Measurements from ENCODE around the gene FZD7.

FZD7 gene

DNA sequence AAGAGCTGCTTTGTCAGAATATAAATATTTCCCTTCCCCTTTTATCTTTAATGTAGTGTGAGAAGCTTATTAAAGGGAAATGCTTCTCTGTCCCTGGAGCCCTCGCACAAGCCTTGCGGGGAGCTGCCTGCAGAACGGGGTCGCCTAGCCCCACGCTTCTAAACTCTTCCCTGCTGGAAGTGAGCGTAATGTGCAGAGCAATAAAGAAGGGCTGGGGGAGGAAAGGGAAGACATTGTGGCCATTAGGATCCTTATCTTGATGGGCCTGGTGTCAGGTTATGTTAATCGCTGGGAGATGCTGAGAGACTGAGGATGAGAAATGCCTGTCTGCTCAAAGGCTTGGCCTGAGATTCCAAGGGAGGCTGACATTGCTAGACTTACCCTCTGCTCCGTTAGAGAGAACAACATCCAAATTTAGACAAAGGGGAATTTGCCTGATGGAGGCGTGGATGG lies 18.9 kb upstream of the FZD7 start:
- no peak for DNase-seq

DNA sequence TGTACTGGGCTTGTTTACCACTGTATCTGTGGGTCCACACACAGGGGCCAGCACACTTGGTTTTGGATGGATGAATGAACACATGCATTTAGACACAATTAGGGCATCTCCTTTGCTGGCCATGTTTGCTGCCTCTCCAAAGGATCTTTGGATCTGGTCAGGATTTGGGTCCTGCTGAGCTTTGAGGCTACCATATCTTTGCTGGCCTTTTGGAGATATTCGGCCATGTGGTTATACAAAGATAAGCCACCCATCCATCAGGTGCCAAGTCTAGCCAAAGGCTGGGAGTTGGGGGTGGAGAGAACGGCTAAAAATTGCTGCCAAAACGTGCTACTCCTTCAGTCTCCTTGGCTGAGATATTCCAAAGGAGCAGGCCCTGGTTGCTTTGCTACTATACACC lies 18.2 kb upstream of the FZD7 start:
- no peak for DNase-seq

DNA sequence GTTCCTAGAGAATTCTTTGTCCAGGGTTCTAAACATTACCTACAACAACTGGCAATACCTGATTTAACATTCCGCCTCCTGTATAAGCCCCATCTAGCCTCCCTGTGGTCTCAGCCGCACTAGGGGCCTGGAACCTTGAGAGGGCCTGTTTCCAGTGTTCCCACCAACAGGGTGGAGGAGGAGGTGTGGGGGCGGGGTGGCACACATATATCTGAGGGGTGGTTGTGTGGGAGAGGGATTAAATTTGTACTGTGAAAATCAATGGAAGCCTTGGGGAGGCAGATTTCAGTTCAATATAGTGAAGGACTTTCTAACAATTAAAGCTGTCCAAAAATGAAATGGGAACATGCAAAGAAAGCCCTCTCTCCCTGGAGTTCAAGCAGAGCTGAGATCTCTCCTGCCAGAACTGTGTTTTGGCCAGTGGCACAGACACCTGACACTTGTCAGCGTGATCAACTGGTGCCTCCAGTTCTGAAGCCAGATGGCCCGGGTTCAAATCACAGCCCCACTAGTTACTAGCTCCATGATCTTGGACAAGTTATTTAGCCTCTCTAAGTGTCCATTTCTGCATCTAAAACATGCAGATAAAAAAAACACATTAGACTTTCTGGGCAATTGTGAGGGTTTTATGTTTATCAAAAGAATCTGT lies 17.0 kb upstream of the FZD7 start:
- DNase-seq: no peak

DNA sequence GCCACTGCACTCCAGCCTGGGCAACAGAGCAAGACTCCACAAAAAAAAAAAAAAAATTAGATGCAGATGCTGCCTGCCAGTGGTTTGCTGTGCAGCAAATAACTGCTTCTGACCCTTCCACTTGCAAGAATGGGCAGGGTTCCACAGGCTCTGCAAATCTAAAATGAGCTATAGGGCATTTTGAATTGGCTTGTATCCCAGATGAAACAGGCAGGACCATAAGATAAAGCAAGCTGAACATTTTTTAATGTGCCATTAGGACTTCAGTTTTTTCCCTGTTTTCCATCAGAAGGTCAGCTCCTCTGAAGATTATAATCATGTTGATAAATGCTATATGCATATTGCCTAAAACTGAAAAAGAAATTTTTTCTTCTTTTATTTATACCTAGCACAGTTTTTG lies 15.7 kb upstream of the FZD7 start:
- no peak for DNase-seq

DNA sequence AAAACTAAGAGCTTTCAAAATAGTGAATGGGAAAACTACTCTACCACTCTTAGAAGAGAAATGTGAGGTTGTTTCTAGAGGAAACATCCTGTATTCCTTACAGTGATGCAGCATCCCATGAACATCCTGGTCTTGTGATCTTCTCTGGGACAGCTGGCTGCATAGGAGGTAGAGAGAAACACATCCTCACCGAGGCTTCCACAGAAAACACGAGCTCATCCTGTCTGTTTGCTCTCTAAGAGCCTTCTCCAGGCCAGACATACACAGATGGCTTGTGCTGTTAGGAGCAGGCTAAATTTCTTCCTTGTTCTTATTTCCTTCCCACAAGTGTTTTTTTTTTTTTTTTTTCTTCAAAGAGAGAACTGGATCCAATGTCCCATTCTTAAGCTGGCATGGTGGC lies 14.7 kb upstream of the FZD7 start:
- DNase-seq: no peak

DNA sequence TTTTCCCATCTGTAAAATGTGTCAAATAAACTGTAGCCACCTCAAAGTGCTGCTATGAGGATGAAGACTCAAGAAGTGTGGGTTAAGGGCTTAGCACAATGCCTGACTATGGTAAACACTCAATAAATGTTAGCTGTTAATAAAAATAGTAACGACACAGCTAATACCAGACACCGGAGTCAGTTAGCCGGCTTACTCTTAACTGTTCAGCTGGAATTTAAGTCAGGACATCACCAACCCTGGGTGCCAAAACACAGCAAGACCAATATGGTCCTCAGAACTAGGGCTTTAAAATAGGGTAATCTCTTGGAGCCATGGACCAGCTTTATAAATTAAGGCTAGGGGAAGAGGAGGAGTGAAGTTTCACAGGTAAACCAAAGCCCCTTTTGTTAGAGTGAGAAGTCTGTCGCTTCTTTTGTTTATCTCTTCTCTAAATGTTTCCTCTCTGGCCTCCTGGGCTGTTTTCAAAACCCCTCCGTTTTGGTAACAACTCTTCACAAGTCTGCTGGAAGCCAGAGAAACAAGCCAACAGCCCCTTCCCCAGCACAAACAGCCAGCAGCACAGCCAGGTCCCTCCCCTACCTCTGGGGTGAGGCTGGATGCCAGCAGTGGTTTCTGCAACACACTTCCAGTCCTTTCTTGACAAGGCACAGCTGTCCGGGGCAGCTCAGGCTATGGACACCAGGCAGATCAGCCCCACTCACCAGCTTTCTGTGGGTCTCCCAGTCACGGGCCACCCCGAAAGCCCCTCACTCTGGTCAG lies 13.8 kb upstream of the FZD7 start:
- no peak for DNase-seq

DNA sequence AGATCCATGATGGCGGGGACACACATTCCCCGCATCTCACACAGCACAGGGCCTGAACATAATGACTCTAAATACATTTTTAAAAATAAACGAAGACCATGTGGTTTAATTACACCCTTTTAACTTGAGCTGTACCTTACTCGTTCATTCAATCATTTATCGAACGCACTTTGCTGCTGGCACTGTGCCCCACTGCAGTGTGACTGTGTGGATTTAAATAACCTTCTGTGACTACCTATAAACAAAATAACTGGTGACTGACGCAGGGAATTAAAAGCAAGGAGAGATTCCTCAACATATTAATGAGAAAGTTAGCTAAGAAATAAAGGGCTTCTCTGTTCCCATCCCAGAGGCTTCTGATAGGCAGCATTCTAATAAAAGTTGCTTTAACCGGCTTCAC lies 10.9 kb upstream of the FZD7 start:
- DNase-seq: no peak

DNA sequence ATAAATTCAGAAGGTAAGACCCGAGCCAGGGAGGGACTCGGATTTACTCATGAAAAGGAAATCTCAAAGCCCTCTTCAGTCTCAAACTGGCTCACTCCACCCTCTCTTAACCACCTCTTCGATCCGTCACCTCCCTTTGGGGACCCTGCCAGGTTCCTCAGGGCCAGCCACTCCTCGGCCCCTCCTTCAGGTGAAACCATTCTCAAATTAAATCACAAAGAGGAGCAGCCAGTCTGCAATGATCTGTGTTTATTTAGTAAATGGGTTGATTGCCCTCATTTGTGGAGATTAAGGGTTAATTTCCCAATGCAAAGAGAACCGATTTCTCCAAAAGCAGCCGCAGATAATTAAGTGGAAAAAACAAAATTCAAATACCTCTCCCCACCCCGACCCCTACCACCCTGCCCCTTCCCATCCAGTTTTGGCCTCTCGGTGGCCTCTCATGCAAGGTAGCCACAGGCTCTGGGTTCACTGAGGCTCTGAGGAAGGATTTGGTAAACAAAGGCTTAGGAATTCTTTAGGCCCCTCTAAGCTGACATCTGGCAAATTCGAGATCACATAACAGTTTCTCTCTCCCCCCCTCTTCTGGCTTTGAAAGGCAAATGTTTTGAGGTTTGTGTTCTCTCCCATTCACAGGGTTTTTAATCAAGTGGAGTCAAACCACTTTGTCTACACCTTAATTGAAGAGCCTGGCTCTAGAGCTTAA lies 10.3 kb upstream of the FZD7 start:
- no peak for DNase-seq

DNA sequence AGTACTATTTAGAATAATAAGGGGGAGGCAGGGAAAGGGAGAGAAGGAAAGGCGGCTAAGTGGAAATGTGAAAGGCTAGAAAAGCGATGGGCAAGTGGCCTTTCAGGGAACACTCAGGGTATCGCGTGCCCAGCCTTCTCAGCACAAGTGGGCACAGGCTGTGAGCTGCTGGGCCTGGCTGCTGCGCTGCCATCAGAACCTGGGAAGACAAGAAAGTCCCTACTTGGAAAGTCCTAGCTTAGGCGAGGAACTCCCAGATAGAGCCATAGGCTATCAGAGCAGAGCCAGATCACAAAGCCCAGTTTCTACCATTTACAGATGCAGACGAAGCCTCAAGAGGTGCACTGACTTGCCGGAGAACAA lies 9.8 kb upstream of the FZD7 start:
- DNase-seq: no peak

DNA sequence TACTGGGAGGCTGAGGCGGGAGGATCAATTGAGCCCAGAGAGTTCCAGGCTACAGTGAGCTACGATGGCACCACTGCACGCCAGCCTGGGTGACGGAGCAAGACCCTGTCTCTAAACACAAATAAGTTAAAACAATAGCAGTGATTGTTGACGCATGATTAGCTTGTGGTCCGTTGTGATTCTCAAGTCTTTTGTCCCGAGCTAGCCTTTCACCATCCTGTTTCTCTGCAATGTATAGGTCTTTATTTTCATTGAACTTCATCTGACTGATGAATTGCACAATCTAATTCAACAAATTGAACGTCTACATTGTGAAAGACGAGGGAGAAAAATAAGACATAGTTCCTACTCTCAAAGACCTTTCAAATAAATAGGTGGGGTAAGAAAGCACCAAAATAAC lies 8.8 kb upstream of the FZD7 start:
- no peak for DNase-seq

DNA sequence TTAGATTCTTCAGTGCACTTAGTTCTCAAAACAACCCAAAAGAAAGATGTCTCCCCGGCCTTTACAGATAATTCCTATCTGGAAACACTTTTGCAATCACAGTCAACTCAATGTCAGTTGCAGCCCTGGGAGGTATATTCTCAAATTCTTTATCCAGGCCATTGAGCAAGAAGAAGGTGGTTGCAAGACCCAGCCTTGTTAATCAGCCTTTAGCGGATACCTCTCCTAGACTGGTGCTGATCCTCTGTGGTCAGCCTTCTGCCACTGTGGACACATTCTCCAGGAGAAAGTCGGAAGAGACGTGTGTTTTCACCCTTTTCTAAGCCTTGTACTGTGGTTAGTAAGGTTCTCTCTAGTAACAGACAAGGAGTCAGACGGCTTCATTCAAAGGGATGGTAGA lies 7.8 kb upstream of the FZD7 start:
- no peak for DNase-seq

DNA sequence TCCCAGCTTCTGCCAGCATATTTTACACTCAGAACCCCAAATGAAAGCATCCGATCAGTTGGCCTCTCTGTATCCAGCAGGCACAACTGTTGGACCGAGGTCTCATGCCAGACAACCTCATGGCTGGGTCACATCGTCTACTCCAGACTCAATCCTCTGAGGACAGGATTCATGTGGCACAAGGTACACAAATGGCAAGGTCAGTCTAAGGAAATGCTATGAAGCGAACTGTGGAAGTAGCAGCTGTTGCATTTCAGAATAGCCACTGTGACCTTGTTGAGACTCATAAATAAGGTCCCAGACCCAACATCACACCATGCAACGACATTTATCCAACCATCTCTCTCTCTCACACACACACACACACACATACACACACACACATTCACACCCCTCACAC lies 7.1 kb upstream of the FZD7 start:
- no peak for DNase-seq

DNA sequence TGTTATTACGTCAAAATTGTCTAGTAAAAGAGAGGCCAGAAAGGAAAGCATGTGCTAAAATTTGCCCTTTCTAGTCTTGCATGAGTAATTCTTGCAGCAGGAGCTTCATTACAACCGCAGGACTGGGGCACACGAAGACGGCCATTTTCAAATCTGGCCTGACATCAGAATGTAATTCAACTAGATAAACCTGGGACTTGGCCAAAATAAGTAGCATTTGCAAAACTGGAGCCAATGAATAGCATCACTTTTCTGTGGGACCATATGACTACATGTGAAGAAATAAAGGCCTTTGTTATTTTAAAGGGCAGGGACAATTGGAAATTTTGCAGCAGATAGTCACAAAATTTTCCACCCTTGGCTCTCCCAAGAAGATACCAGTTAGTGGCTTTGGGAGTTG lies 3.0 kb upstream of the FZD7 start:
- no peak for DNase-seq

DNA sequence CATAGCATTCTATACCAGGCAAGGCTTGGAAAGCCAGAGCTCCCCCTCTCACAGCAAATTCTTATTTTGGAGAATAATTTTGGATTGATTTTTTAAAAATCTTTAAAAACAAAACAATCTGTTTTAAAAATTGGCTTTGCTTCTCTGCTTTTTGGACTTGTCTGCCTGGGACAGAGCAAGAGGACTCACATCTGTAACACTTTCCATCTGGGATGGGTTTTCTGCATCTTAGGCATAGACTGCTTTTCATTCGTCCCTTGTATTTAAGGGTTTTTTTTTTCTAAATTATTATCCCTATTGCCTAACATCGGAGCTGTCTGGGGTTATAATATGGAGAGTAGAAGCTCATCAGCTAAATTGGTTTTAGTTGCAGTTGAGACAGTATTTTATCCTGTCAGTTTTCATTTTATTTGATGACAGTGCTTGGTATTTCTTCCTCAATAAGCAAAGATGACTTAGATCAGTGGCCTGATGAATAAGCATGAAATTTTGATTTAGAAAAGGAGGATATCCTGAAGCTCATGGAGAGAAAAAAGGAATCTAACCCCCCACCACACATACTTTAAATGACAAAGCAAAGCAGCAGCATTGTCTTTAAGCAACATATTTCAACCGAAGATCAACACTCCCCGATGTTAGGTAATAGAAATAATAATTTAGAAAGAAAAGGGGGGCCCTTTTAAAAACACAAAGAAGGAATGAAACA lies 2.3 kb upstream of the FZD7 start:
- no peak for DNase-seq

DNA sequence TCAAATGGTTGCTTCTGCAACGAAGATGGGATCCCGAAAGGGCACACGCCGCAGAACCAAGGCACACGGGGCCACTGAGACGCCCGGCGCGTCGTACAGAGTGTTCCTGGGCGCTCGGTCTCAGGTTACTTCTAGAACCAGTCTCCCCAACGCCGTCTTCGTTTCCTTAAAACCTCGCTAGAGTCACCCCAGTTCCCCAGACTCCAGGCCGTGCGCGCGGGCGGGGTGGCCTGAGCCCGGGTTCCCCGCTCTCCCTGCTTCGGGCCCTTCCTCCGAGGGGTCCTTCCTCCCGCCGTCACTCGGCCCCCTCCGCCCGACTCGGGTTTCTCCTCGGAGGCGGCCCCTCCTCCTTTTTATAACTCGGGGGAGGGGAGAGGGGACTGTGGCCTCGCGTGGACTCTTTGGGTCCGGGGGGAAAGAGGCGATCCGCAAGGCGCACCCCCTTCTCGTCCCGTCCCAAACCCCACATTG lies 774 bp upstream of the FZD7 start:
- peak in 3 of 5 donors; percentile 16 to 33 (median 23) for DNase-seq

DNA sequence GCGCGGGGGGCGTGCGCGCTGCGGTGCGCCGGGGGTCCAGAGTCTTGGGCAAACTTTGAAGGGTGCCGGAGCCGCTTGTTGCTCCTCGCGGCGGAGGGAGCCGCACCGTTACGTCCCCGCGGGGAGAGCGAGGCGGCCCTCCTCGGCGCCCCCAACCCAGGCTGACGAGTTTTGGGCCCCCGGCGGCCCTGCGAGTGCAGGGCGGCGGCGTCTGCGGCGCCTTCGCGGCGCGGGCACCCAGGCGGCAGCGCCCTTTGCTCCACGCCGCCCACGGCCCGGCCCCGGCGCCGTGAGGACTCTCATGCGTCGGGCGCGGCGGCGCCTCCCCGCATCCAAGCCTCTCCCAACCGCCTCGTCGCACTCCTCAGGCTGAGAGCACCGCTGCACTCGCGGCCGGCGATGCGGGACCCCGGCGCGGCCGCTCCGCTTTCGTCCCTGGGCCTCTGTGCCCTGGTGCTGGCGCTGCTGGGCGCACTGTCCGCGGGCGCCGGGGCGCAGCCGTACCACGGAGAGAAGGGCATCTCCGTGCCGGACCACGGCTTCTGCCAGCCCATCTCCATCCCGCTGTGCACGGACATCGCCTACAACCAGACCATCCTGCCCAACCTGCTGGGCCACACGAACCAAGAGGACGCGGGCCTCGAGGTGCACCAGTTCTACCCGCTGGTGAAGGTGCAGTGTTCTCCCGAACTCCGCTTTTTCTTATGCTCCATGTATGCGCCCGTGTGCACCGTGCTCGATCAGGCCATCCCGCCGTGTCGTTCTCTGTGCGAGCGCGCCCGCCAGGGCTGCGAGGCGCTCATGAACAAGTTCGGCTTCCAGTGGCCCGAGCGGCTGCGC lies 814 bp downstream of the FZD7 start:
- DNase-seq: peak in 2 of 5 donors; percentile 9 to 19

DNA sequence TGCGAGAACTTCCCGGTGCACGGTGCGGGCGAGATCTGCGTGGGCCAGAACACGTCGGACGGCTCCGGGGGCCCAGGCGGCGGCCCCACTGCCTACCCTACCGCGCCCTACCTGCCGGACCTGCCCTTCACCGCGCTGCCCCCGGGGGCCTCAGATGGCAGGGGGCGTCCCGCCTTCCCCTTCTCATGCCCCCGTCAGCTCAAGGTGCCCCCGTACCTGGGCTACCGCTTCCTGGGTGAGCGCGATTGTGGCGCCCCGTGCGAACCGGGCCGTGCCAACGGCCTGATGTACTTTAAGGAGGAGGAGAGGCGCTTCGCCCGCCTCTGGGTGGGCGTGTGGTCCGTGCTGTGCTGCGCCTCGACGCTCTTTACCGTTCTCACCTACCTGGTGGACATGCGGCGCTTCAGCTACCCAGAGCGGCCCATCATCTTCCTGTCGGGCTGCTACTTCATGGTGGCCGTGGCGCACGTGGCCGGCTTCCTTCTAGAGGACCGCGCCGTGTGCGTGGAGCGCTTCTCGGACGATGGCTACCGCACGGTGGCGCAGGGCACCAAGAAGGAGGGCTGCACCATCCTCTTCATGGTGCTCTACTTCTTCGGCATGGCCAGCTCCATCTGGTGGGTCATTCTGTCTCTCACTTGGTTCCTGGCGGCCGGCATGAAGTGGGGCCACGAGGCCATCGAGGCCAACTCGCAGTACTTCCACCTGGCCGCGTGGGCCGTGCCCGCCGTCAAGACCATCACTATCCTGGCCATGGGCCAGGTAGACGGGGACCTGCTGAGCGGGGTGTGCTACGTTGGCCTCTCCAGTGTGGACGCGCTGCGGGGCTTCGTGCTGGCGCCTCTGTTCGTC lies 1.7 kb downstream of the FZD7 start:
- peak in 1 of 5 donors; percentile 31 for DNase-seq

DNA sequence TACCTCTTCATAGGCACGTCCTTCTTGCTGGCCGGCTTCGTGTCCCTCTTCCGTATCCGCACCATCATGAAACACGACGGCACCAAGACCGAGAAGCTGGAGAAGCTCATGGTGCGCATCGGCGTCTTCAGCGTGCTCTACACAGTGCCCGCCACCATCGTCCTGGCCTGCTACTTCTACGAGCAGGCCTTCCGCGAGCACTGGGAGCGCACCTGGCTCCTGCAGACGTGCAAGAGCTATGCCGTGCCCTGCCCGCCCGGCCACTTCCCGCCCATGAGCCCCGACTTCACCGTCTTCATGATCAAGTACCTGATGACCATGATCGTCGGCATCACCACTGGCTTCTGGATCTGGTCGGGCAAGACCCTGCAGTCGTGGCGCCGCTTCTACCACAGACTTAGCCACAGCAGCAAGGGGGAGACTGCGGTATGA lies 2.3 kb downstream of the FZD7 start:
- DNase-seq: no peak

DNA sequence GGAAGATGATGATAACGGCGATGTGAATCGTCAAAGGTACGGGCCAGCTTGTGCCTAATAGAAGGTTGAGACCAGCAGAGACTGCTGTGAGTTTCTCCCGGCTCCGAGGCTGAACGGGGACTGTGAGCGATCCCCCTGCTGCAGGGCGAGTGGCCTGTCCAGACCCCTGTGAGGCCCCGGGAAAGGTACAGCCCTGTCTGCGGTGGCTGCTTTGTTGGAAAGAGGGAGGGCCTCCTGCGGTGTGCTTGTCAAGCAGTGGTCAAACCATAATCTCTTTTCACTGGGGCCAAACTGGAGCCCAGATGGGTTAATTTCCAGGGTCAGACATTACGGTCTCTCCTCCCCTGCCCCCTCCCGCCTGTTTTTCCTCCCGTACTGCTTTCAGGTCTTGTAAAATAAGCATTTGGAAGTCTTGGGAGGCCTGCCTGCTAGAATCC lies 3.0 kb downstream of the FZD7 start:
- DNase-seq: no peak

DNA sequence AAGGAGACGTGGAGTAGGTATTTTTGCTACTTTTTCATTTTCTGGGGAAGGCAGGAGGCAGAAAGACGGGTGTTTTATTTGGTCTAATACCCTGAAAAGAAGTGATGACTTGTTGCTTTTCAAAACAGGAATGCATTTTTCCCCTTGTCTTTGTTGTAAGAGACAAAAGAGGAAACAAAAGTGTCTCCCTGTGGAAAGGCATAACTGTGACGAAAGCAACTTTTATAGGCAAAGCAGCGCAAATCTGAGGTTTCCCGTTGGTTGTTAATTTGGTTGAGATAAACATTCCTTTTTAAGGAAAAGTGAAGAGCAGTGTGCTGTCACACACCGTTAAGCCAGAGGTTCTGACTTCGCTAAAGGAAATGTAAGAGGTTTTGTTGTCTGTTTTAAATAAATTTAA lies 3.4 kb downstream of the FZD7 start:
- DNase-seq: no peak
